GM23248 (cell line): ENCODE measurements around the gene EDC3.

ENCODE experiments used
- EZH2 ChIP-seq: fragments of 200-600 bp; sonication (generic); IDR thresholded peaks from 2 replicates; pipeline ENCODE4 v1.6.1; 2018; ENCODE audit warnings: antibody characterized with exemption, mild to moderate bottlenecking; ENCODE audit not compliant: insufficient read depth, poor library complexity, severe bottlenecking
- EZH2phosphoT487 ChIP-seq: fragments of 200-600 bp; sonication (generic); IDR thresholded peaks from 2 replicates; pipeline ENCODE4 v1.6.1; 2018; ENCODE audit warnings: antibody characterized with exemption, moderate library complexity, mild to moderate bottlenecking, low read depth; ENCODE audit not compliant: insufficient read depth

- TF ChIP-seq EZH2phosphoT487 (no peak), EZH2 (no peak)
Measured at GRCh38 chr15:74696808-74697207, 984 bp upstream of the EDC3 start.
